ENCODE results near the gene SOHLH2.

The SOHLH2 gene

DNA sequence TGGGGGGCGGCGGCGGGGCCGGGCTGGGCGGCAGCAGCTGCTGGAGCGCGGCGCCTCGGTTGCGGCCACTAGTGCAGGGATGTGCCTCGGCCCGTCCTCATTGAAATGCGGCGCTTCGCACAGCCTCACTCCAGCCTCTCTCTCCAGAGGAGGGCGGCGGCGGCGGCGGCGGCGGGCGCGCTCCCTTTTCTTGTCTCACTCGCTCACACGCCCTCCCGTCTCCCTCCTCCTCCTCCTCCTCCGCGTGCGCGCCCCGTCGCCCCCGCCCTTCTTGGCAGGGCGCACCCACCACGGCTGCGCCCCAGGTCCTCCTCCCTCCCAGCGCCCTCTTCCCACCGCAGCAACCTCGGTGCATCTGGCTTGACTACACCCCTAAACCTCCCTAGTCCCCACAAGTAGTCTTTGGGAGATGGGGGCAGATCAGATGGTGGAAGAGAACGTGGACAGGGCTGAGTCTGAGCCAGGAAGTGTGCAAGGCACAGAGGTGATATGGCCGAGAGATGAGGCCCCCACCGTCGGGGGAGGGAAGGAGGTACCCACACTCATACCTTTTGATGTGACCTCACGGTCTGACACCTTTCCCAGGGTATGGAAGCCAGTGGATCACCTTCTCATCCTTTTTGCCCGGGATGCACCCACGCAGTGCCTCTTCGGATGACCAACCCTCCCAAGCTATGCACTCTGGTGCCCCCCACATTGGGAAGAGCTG, 83.0 kb downstream of the SOHLH2 start, which contains the start of gene DCLK1:
DCLK1 (minus strand) TSS at position 161 of the 709 bp plus-strand sequence.
- DNase-seq, result no peak

GRCh38 chr13:36130552-36131221, 83.7 kb downstream of the SOHLH2 start:
- no peak for DNase-seq

- DNase-seq, result no peak
Measured at GRCh38 chr13:36130193-36130551, 84.2 kb downstream of the SOHLH2 start.

GRCh38 chr13:36129539-36129938, 84.8 kb downstream of the SOHLH2 start:
- DNase-seq, result no peak

- no peak for DNase-seq
Measured at GRCh38 chr13:36126491-36126890, 87.9 kb downstream of the SOHLH2 start.

DNA sequence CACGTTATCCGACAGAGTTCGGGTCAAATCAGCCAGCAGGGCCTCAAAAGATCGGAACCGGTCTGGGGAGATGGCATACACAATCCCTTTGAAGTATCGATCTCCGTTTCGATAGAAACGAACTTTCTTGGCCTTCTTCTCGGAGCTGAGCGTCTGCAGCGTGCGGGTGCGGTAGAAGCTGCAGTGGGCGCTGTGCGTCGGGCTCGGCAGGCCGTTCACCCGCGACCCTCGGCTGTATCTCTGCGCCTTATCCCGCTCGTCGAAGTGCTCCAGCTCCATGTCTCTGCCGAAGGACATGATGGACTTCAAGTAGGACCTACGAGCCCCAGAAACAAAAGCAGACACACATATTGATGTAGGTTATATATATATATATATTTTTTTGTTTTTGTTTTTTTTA, 88.5 kb downstream of the SOHLH2 start:
- DNase-seq, result no peak

GRCh38 chr13:36124236-36124822, 90.0 kb downstream of the SOHLH2 start:
- DNase-seq, result no peak

Measured in activated CD4-positive, alpha-beta T cell treated with anti-CD3 and anti-CD28 coated beads for 4 hours (primary cell).